GM19328 (cell line): ENCODE data around the gene RHOXF2.
"Not testable (repeated sequence)": the region's sequence is repeated elsewhere in the genome, so short reads cannot be mapped to it uniquely, and the experiment has no call there.

Experiments used
- ATAC-seq: cut with Tn5 transposase; IDR thresholded peaks from one replicate; pipeline ENCODE4 v1.9.1; 2021; ENCODE audit warnings: mild to moderate bottlenecking, moderate library complexity; ENCODE audit not compliant: unreplicated experiment

The RHOXF2 gene, protein sequence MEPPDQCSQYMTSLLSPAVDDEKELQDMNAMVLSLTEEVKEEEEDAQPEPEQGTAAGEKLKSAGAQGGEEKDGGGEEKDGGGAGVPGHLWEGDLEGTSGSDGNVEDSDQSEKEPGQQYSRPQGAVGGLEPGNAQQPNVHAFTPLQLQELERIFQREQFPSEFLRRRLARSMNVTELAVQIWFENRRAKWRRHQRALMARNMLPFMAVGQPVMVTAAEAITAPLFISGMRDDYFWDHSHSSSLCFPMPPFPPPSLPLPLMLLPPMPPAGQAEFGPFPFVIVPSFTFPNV

DNA sequence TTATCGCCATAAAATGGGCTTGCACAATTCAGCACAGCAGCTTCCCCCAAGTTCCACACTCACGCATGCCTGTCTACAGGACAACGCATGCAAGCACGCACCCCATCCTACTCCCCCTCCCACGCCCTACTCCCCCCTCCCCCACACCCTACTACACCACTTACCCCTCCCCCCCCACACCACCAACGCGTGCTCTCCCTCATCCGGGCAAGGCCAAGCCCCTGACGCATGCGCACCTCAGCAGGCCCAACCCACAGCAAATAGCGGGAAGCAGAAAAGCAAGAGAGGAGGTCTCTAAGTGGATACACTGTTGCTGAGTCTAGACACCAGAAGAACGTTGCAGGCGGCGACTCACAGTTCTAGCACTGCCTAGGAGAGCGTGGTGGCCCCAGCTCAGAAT, at the start of gene RHOXF2:
TSS of gene RHOXF2 (plus strand) at position 301 of the 400 bp plus-strand sequence. CDS start 138 bp downstream, outside the sequence.
- ATAC-seq = not testable (repeated sequence)

DNA sequence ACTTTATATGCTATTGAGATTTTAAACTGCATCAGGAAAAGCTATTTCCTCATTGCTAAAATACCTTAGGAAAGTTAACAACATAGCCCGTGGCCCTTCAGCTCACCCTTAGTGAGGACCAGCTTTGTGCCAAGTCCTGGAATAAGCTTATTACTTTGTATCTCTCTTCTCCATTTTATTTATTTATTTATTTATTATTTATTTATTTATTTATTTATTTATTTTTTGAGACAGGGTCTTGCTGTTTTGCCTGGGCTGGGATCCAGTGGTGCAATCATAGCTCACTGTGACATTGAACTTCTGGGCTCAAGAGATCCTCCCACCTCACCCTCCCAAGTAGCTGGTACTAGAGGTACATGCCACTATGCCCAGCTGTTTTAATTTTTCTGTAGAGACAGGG, 49.0 kb upstream of the RHOXF2 start:
- no peak for ATAC-seq

DNA sequence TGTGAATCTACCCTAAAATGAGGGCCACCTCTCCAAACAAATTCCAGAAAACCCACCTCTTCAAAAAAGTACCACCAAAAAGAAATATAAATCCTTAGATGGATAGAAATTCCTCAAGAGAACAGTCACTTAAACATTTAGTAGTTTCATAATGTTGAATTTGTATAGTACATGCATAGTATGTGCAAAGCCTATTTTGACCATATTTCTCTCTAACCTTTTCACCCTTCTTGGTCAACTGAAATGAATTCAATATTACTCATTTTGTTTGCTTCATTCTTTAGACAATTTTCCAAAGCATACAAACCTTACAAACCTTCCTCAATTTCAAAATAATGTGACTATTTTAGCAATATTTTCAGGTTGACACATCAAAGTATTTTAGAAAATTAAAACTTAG, 46.8 kb upstream of the RHOXF2 start:
- no peak for ATAC-seq

DNA sequence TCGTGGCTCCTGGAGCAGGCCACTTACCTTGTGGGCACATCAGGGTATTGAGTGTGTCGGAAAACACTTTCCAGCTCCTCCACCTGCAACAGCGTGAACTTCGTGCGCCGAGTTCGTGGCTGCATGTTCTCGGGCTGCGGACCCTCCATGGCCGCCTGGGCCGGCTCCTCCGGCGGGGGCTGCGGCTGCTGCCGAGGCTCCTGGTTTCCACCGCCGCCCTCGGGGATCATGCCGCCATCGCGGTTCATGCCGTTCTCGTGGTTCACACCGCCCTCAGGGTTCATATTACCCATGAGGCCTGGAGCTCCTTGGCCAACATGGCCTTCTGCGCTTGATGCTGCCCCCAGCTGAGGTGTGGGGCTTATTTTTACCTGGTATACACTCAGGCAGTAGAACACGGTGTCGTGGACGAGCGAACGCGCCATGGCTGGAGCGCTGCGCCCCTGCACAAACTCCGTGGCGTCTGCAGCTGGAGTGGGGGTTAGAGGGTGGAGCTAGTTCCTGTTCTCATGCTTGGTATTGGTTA, 42.9 kb upstream of the RHOXF2 start, which contains the start of gene RHOXF1:
TSS of gene RHOXF1 (minus strand) at position 476 of the 526 bp plus-strand sequence. CDS start at position 425, 51 bp downstream.
- ATAC-seq = no peak

DNA sequence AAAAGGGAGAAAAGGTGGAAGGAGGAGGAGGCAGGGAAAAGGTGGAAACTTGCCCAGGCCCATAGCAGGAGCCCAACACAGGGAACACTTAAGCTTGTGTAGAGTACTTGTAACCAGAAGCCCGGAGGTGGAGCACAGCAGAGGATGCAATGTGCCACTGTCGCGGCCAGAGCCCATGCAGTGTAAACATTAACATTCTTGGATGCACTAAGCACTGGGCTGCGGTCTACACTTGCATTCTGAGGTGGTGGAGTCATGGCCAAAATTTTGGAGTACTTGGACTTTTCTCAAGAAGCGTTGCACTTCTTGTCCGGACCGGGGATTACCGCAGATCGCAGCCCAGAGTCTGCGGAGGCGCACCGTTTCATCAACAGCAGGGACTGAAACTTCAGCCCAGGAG, 38.2 kb upstream of the RHOXF2 start:
- no peak for ATAC-seq

DNA sequence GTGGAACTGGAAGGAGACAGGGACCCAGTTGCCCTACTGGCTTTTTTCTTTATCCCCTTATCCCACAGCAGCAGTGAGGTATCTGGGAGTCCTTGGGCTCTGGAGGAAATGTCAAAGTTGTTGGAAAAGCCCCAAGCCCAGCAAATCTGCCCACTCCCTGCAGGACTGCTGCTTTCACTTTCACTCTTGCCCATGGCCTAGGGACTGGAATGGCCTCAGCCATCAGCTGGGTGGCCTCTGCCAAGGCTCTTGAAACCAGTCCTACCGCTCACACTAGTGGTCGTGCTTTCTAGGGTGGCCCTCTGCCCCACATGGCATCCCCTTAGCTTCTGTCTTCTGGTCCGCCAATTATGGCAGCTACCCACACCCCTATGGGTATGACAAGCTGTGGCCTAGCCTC, 33.0 kb upstream of the RHOXF2 start:
- no peak for ATAC-seq

DNA sequence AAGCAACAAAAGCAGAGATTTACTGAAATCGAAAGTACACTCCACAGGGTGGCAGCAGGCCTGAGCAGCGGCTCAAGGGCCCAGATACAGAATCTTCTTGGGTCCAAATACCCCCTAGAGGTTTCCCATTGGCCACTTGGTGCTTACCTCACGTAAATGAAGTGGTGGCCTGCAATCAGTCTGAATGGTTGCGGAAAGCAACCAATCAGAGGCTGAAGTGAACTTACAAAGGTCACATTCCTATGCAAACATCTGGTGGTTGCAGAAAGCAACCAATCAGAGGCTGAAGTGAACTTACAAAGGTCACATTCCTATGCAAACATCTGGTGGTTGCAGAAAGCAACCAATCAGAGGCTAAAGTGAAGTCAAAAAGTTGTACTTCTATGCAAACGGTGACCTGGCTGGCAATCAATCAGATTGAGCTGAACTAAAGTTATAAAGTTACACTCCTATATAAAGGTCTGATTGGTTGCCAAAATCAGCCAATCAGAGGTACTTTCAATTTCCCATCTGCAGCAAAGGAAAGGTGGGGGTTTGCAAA, 30.0 kb upstream of the RHOXF2 start:
- not testable (repeated sequence) for ATAC-seq

DNA sequence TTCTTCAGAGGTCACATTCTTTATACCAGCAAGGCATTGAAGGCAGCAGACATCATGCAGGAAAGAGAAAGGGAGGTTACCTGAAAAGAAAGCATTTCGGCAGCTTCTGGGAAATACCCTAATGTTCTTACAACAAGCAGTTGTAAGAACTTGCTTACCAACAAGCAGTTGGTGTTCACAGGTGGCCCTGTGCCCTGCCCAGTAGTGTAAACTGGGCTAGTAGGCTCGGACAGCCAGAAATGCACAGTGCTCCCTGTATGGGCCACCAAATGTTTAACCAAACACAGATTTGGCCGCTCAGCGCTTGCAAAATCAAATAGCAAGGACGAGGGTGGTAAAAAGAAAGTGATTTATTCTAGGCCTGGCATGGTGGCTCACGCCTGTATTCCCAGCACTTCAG, 22.3 kb upstream of the RHOXF2 start:
- ATAC-seq = no peak

DNA sequence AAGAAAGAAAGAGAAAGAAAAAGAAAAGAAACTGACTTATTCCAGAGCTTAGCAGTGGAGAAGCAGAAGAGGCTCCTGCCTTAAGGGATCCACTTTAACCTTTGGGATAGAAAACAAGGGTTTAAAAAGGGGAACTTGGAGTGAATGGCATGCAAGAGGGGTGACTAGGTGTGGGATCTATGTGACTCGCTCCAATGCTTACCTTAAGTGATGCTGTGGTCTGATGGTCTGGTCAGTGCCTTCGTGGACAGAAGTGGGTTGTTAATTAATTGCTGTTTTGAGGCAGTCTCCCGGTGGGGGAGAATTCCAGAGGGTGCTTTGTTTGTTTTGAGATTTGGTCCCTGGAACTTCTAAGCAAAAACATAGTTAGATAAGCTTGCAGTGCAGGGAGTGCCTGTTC, 21.6 kb upstream of the RHOXF2 start:
- no peak for ATAC-seq

DNA sequence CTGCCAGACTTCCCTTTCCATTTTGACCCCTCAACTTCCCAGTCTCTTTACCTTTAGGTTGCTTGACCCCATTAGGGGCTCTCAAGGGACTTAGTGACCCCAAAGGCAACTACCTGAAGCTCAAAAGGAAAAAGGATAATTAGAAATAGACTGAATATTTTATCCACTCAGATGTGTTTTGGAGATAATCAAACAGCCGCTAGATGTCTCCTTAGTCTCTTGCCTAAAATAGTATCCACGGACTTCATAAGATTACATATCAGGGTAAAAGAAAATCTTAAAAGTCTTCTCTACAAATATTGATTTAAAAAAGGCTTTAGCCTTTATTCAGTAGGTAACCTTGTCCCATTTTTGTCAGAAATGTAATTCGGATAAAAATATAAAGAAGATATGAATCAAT, 21.0 kb upstream of the RHOXF2 start:
- no peak for ATAC-seq

DNA sequence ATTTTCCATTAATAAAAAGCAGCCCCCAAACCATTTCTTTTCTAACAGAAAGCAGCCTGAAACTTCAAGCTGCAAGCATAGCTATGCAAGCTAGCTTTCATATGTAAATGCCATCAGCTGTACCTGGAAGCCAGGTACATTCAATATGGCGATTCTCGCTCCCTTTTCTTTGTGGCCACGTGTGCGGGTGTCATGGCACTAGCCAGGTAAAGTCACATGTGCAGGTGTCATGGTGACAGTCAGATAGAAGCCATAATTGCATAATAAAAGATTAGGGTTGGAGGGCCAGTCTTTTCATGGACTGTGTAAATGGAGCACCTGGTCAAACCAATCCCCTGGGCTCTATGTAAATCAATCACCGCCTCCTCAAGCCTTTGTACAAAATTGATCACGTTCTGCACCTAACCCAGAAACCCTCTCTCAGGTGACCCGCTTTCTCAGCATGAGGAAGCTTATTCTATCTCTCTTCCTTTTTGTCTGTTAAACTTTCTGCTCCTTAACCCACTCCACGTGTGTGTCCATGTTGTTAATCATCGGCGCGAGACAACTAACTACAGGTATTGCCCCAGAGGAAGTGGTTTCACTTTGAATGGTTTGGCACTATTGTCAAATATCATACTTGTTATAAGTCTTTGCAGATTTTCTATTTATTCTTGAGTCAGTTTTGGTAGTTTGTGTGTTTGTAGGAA, 18.0 kb upstream of the RHOXF2 start:
- no peak for ATAC-seq

DNA sequence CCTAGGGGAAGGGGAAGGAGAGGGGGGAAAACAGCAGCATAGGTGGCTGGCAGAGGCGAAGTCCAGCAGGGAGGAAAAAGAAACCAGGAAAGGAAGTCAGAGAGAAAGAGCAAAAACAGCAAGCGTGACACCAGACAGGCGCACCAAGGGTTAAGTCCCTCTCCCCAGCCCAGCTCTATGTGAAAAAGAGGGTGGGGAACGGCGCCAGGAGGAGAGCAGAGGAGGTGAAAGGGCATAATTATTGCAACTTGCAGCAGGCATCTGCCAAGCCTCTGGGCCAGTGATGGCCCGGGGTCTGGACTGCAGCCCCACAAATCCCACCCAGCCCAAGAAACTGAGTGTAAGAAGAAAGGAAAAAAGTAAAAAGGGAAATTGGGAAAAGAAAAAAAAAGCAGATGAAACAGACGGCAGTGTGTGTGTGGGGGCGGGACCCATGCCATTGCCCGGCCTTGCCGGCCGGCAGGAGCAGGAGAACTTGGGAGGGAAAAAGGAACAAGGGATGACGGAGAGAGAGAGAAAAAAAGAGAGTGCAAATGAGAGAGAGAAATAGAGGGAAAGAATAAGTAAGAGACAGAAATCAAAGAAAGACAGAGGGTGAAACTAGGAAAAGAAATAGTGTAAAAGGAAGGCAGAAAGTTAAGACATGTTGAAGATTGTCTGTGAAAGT, 14.1 kb upstream of the RHOXF2 start:
- no peak for ATAC-seq

DNA sequence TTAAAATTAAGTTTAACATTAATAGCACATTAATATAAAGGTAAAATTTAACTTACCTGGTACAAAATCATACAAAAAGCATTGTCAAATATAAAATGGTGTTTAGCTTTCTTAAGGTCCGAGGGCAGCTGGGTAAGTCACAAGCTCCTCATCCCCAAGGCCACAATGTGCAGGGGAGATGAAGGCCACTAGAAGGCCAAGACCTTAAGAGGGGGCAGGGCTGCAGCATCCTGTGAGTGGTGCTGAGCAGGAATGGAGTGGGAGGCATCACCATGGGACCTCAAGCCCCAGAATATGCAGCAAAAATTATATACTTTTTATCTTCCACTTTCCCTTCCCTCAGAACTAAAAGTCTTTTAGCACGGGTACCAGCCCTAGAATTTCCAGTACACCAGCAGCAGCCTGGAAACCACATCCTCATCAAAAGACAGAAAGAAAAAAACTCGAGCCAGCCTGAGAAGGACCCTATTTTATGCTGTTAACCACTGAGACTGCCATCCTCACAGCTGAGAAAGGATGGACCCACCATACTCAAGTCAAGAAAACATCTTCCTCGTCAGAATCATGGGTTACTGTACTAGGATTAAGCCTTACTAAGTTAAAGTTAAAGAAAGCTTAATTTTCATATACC, 13.0 kb upstream of the RHOXF2 start:
- ATAC-seq = no peak

DNA sequence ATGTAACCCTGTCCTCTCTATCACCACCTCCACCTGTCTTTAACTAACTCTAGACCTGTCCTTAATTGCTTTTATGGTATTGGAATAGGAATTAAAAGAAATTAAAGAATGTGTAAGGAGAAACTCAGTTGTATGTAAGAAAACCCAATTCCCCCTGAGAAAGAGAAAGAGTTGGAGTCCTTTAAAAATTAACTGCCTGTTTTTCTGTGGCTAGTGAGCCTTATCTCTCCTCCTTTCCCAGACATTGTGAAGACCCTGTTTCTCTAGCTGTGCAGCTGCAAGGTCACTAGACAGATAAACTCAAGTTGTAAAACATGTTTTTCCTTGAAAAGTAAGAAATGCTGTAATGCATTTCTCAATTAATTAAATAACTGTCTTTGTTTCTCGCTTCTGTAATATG, 12.1 kb upstream of the RHOXF2 start:
- ATAC-seq = not testable (repeated sequence)

DNA sequence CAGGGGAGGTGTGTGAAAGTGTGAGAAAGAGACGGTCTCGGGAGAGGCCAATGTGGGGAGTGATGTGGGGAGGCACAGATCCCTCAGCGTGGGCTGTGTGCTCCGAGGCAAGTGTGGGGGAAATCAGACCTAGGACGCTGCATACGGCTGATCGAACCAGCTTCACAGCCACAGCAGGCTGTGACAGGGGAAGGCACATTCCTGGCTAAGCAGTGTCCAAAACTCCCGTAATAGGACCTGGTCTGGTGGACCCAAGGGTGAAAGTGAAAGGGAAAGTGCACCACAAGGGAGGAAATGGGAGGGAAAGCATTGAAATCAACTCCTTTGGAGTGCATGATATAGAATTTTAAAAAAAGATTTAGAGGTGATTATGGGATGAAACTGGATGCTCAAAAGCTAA, 10.9 kb upstream of the RHOXF2 start:
- no peak for ATAC-seq

DNA sequence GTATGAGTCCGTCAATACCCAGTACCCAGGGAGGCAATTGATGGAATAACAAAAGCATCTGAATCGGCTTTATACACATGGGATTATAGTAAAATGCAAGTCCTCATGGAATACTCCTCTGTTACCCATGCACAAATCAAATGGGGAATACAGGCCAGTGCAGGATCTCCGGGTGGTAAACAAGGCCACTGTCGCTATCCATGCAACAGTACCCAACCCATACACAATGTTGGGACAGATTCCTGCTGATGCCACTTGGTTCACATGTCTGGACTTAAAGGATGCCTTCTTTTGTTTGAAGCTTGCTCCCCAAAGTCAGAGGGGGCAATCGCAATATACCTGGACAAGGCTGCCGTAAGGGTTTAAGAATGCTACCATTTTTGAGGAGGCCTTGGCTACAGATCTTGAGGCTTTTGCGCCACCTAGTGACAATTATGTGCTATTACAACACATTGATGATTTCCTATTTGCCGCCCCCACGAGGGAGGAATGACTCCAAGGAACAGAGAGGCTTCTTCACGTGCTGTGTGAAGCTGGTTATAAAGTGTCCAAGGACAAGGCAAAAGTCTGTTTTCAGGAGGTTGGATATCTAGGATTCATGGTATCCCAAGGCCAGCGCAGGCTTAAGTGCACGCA, 8.2 kb upstream of the RHOXF2 start:
- ATAC-seq = not testable (repeated sequence)

DNA sequence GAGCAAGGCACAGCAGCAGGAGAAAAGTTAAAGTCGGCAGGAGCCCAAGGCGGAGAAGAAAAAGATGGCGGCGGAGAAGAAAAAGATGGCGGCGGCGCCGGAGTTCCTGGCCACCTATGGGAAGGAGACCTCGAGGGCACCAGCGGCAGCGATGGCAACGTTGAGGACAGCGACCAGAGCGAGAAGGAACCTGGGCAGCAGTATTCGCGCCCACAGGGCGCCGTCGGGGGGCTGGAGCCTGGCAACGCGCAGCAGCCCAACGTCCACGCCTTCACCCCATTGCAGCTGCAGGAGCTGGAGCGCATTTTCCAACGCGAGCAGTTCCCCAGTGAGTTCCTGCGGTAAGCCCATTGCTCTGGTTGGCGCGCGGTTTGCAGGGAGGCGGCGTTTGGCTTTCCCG, 673 bp downstream of the RHOXF2 start:
- not testable (repeated sequence) for ATAC-seq

DNA sequence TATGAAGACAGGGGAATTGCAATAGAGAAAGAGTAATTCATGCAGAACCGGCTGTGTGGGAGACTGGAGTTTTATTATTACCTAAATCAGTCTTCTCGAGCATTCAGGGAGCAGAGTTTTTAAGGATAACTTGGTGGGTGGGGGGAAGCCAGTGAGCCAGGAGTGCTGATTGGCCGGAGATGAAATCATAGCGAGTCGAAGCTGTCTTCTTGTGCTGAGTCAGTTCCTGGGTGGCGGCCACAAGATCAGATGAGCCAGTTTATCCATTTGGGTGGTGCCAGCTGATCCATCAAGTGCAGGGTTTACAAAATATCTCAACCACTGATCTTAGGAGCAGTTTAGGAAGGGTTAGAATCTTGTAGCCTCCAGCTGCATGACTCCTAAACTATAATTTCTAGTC, 34.8 kb downstream of the RHOXF2 start:
- ATAC-seq = not testable (repeated sequence)

DNA sequence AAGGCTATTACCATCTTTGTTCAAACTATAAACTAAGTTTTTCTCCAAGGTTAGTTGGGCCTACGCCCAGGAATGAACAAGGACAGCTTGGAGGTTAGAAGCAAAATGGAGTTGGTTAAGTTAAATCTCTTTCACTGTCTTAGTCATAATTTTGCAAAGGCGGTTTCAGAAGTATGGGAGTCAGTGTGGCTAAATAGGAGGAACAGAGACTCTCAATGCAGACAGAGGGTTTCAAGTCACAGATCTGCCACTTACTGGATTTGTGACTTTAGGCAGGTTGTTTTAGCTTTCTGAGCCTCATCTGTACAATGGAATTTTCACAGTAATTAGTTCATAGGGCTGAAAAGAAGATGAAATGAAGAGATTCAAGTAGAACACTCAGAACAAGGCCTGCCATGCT, 35.3 kb downstream of the RHOXF2 start:
- ATAC-seq = not testable (repeated sequence)

DNA sequence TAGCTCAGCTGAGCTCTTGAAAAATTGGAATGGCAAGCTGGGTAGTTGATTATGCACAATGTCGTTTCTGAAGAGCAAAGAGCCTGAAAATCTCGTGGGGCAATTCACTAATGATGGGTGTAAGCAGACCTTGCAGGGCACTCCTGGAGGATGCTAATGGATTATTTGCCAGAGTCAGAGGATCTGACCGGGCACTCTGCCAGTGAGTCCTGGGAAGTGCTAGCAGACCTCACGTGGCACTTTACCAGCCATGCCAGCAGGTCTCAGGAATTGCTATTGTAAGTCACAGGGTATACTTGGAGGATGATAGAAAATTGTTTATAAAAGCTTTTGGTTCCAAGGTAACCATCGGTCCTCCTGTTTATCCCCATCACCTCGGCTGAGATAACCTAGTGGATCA, 37.4 kb downstream of the RHOXF2 start:
- not testable (repeated sequence) for ATAC-seq
